Lung (tissue), 12 donors: ENCODE data around the gene TOR4A. TPM values are rescaled to one million over a fixed set of nuclear protein-coding genes. Genes with fewer than 3 reads are reported as not detected.

Source experiments
- ATAC-seq: fragments of 200-7000 bp; cut with Tn5 transposase; one replicate; pipeline ENCODE4 v1.9.1; 2020; ENCODE audit warnings: moderate number of reproducible peaks; ENCODE audit not compliant: insufficient read depth, low FRiP score
- DNase-seq, 3 donors: peaks; one replicate each; pipeline ENCODE4 v3.0.0-alpha.2; 2013 to 2017
- H3K27ac ChIP-seq, 2 donors: one replicate each; pipeline ENCODE4 v1.5.1; 2013; ENCODE audit warnings: mild to moderate bottlenecking in 2 of 2, moderate library complexity in 2 of 2, control low read depth in 1 of 2, inconsistent platforms in 1 of 2, low read depth in 1 of 2, low read length in 1 of 2
- H3K27me3 ChIP-seq, 3 donors: one replicate each; pipeline ENCODE4 v1.5.1; 2013; ENCODE audit warnings: low read length in 2 of 3; ENCODE audit not compliant: control insufficient read depth in 3 of 3, insufficient read depth in 3 of 3
- H3K36me3 ChIP-seq, 4 donors: one replicate each; pipeline ENCODE4 v1.5.1; 2013; ENCODE audit warnings: low read length in 4 of 4, mild to moderate bottlenecking in 1 of 4, moderate library complexity in 1 of 4; ENCODE audit not compliant: control insufficient read depth in 4 of 4, insufficient read depth in 4 of 4
- H3K4me1 ChIP-seq, 5 donors: one replicate each; pipeline ENCODE4 v1.5.1; 2013; ENCODE audit warnings: low read length in 5 of 5, mild to moderate bottlenecking in 2 of 5, moderate library complexity in 1 of 5; ENCODE audit not compliant: control insufficient read depth in 5 of 5, insufficient read depth in 5 of 5
- H3K4me3 ChIP-seq: one replicate; pipeline ENCODE4 v1.5.1; 2013; ENCODE audit warnings: mild to moderate bottlenecking, control low read depth, moderate library complexity
- H3K9ac ChIP-seq, 2 donors: one replicate each; pipeline ENCODE4 v1.5.1; 2013; ENCODE audit warnings: low read length in 2 of 2, control low read depth in 1 of 2; ENCODE audit not compliant: insufficient read depth in 1 of 2
- H3K9me3 ChIP-seq, 4 donors: one replicate each; pipeline ENCODE4 v1.5.1; 2013; ENCODE audit warnings: low read length in 3 of 4, mild to moderate bottlenecking in 1 of 4, moderate library complexity in 1 of 4; ENCODE audit not compliant: control insufficient read depth in 4 of 4, insufficient read depth in 3 of 4
- WGBS, 2 donors: extraction: QIAGEN DNeasy Blood & Tissue Kit; methylation state at CpG; one replicate each; pipeline ENCODE4 v1.1.7; 2013; 5-methylcytosine and 5-hydroxymethylcytosine counted together
- polyA plus RNA-seq, 2 donors: library from polyadenylated mRNA; stranded (reverse); fragments of 200-250 nt; gene quantifications; one replicate each; pipeline ENCODE4 v1.2.1, GENCODE V29; 2013
- total RNA-seq, 2 donors: library from RNA; depleted of rRNA in 1 of 2; stranded (reverse); fragments of >200 nt in 1 of 2; gene quantifications; one replicate each; pipeline ENCODE4 v1.2.1, GENCODE V29; 2014 to 2021
- TF ChIP-seq, protein P1 (sequence below): IDR thresholded peaks from 2 replicates; pipeline ENCODE4 v1.5.1; 2012; ENCODE audit warnings: mild to moderate bottlenecking; ENCODE audit errors: control extremely low read depth, extremely low read depth
- donor health status: control.
- donor health status: control.
- donor health status: Bipolar disorder and iron deficiency.
- donor health status: healthy.
- donor health status: DM: yes; HTN: yes; CAD: no.

TOR4A gene
- total and polyA plus RNA-seq, 4 donors, result 9.6 to 42.5 (median 20.7) TPM

DNA sequence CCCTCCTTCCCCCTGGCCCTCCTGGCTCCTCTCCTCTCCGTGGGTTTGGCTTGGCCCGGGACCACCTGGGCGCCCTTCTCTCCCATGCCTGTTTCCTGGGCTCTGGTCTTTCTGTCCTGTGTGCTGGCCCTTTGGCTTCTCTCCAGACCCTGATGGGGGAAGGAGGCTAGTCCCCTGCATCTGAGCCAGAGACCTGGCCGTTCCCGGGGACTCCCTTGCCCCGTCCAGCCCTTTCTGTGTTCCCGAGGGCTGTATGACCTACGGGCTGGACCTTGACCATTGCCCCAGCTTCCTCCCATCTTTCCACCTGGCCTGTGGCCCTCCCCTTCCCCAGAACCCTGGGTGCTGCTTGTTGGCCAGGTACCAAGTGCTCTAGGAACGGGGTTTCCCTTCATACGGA is 14.0 kb upstream of the TOR4A start:
- no peak for DNase-seq
- no peak for ATAC-seq
- TF ChIP-seq, protein P1, sequence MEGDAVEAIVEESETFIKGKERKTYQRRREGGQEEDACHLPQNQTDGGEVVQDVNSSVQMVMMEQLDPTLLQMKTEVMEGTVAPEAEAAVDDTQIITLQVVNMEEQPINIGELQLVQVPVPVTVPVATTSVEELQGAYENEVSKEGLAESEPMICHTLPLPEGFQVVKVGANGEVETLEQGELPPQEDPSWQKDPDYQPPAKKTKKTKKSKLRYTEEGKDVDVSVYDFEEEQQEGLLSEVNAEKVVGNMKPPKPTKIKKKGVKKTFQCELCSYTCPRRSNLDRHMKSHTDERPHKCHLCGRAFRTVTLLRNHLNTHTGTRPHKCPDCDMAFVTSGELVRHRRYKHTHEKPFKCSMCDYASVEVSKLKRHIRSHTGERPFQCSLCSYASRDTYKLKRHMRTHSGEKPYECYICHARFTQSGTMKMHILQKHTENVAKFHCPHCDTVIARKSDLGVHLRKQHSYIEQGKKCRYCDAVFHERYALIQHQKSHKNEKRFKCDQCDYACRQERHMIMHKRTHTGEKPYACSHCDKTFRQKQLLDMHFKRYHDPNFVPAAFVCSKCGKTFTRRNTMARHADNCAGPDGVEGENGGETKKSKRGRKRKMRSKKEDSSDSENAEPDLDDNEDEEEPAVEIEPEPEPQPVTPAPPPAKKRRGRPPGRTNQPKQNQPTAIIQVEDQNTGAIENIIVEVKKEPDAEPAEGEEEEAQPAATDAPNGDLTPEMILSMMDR, result no peak
- H3K9ac ChIP-seq, result no peak overlapping the region
- peaks cover 12 to 43% (median 19%) of the 10 kb centered on the region in 4 donors for H3K36me3 ChIP-seq
- H3K4me3 ChIP-seq, result no peak overlapping the region
- peaks cover 0 to 5% (median 0%) of the 10 kb centered on the region in 5 donors for H3K4me1 ChIP-seq
- no peak overlapping the region for H3K27ac ChIP-seq
- WGBS, 2 donors, result 82 to 85% methylated on average over 10 of the region's 10 CpGs
- H3K27me3 ChIP-seq, result no peaks in the 10 kb centered on the region
- no peaks in the 10 kb centered on the region for H3K9me3 ChIP-seq

- Histone ChIP-seq H3K4me1 (peaks cover 0 to 10% (median 3%) of the 10 kb centered on the region in 5 donors), H3K27me3 (no peaks in the 10 kb centered on the region), H3K4me3 (no peak overlapping the region), H3K9ac (no peak overlapping the region), H3K9me3 (no peaks in the 10 kb centered on the region), H3K27ac (no peak overlapping the region), H3K36me3 (peaks cover 7 to 41% (median 17%) of the 10 kb centered on the region in 4 donors)
- DNase-seq (no peak), ATAC-seq (no peak)
- TF ChIP-seq, protein P1, result no peak
- 95 to 97% methylated on average over 22 of the region's 22 CpGs for WGBS, 2 donors
Observed at GRCh38 chr9:137264067-137264466, 13.5 kb upstream of the TOR4A start.

DNA sequence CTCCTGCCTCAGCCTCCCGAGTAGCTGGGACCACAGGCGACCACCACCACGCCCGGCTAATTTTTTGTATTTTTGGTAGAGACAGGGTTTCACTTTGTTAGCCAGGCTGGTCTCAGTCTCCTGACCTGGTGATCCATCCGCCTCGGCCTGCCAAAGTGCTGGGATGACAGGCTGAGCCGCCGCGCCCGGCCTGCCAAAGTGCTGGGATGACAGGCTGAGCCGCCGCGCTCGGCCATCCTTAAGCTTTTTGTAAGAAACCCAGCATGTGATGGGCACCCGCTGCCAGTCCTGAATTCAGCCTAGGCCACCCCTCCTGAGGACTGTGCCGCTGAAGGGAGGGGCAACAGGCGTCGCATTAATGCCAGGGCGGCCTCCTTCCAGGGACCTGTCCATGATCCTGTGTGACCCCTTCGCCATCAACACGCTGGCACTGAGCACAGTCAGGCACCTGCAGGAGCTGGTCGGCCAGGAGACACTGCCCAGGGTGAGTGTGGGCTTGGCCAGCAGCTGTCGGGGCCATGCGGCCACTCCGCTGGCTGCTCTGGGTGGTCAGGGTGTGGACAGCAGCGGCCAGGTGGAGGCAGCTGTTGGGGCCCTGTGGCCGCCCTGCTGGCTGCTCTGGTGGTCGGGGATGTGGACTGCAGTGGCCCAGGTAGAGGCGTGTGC is 11.9 kb upstream of the TOR4A start:
- Histone ChIP-seq H3K4me3 (no peak overlapping the region), H3K27me3 (no peaks in the 10 kb centered on the region), H3K27ac (no peak overlapping the region), H3K36me3 (peaks cover 8 to 38% (median 14%) of the 10 kb centered on the region in 4 donors), H3K4me1 (peaks cover 0 to 14% (median 4%) of the 10 kb centered on the region in 5 donors), H3K9ac (no peak overlapping the region), H3K9me3 (no peaks in the 10 kb centered on the region)
- 93 to 95% methylated on average over 29 of the region's 29 CpGs for WGBS, 2 donors
- TF ChIP-seq, protein P1, result no peak
- ATAC-seq, result no peak
- DNase-seq, result no peak
